Activated T-cell treated with anti-CD3 and anti-CD28 coated beads, Interleukin-2, amount 50 U/mL, for 24 hours (primary cell): Measurements from ENCODE around the gene TTLL8.

Experiments
- DNase-seq: peaks from one replicate; pipeline ENCODE4 v3.0.0-alpha.2; 2020
- H3K27ac Mint-ChIP-seq: 2 replicates; pipeline ENCODE4 v1.8.0; 2020; ENCODE audit warnings: mild to moderate bottlenecking, mixed read lengths
- H3K27me3 Mint-ChIP-seq: 2 replicates; pipeline ENCODE4 v1.8.0; 2020; ENCODE audit warnings: mixed read lengths
- H3K36me3 Mint-ChIP-seq: 2 replicates; pipeline ENCODE4 v1.8.0; 2020; ENCODE audit warnings: low read depth, mixed read lengths
- H3K4me1 Mint-ChIP-seq: 2 replicates; pipeline ENCODE4 v1.8.0; 2020; ENCODE audit warnings: low read depth, mixed read lengths
- H3K4me3 Mint-ChIP-seq: 2 replicates; pipeline ENCODE4 v1.8.0; 2020; ENCODE audit warnings: mild to moderate bottlenecking, moderate library complexity, mixed read lengths
- H3K9me3 Mint-ChIP-seq: 2 replicates; pipeline ENCODE4 v1.8.0; 2020; ENCODE audit warnings: mixed read lengths

Gene TTLL8

GRCh38 chr22:50008151-50009040, 49.7 kb downstream of the TTLL8 start:
- peaks cover 21% of the 10 kb centered on the region for H3K27me3 Mint-ChIP-seq
- H3K9me3 Mint-ChIP-seq = no peaks in the 10 kb centered on the region
- H3K36me3 Mint-ChIP-seq = no peaks in the 10 kb centered on the region
- DNase-seq = peak; percentile 26
- no peak overlapping the region for H3K4me3 Mint-ChIP-seq
- peaks cover 22% of the 10 kb centered on the region for H3K4me1 Mint-ChIP-seq
- H3K27ac Mint-ChIP-seq = no peak overlapping the region

GRCh38 chr22:50007057-50007511, 51.0 kb downstream of the TTLL8 start:
- no peak for DNase-seq
- no peak overlapping the region for H3K4me3 Mint-ChIP-seq
- H3K36me3 Mint-ChIP-seq = no peaks in the 10 kb centered on the region
- H3K27me3 Mint-ChIP-seq = peaks cover 19% of the 10 kb centered on the region
- no peaks in the 10 kb centered on the region for H3K9me3 Mint-ChIP-seq
- H3K4me1 Mint-ChIP-seq = peaks cover 20% of the 10 kb centered on the region
- no peak overlapping the region for H3K27ac Mint-ChIP-seq

GRCh38 chr22:50004918-50005317, 53.2 kb downstream of the TTLL8 start:
- Mint-ChIP-seq H3K9me3 (no peaks in the 10 kb centered on the region), H3K36me3 (no peaks in the 10 kb centered on the region), H3K4me1 (peaks cover 10% of the 10 kb centered on the region), H3K27me3 (peaks cover 9% of the 10 kb centered on the region), H3K4me3 (no peak overlapping the region), H3K27ac (no peak overlapping the region)
- no peak for DNase-seq

- Mint-ChIP-seq H3K27ac (no peak overlapping the region), H3K9me3 (no peaks in the 10 kb centered on the region), H3K27me3 (peaks cover 12% of the 10 kb centered on the region), H3K4me1 (peaks cover 12% of the 10 kb centered on the region), H3K36me3 (no peaks in the 10 kb centered on the region), H3K4me3 (no peak overlapping the region)
- DNase-seq = no peak
Measured at GRCh38 chr22:50002791-50003190, 55.3 kb downstream of the TTLL8 start.

GRCh38 chr22:50001388-50002231, 56.5 kb downstream of the TTLL8 start:
- no peaks in the 10 kb centered on the region for H3K36me3 Mint-ChIP-seq
- peak; percentile 28 for DNase-seq
- no peaks in the 10 kb centered on the region for H3K9me3 Mint-ChIP-seq
- peaks cover 12% of the 10 kb centered on the region for H3K4me1 Mint-ChIP-seq
- peaks cover 12% of the 10 kb centered on the region for H3K27me3 Mint-ChIP-seq
- H3K4me3 Mint-ChIP-seq = no peak overlapping the region
- H3K27ac Mint-ChIP-seq = no peak overlapping the region

GRCh38 chr22:50000587-50001387, 57.3 kb downstream of the TTLL8 start:
- peak; percentile 29 for DNase-seq
- Mint-ChIP-seq H3K27ac (no peak overlapping the region), H3K27me3 (peaks cover 12% of the 10 kb centered on the region), H3K36me3 (no peaks in the 10 kb centered on the region), H3K4me1 (peaks cover 12% of the 10 kb centered on the region), H3K9me3 (no peaks in the 10 kb centered on the region), H3K4me3 (no peak overlapping the region)

- DNase-seq = no peak
- Mint-ChIP-seq H3K27me3 (peaks cover 12% of the 10 kb centered on the region), H3K4me1 (peaks cover 9% of the 10 kb centered on the region), H3K9me3 (no peaks in the 10 kb centered on the region), H3K27ac (no peak overlapping the region), H3K36me3 (no peaks in the 10 kb centered on the region), H3K4me3 (no peak overlapping the region)
Measured at GRCh38 chr22:49999946-50000586, 58.0 kb downstream of the TTLL8 start.

GRCh38 chr22:49999063-49999945, 58.8 kb downstream of the TTLL8 start:
- Mint-ChIP-seq H3K27ac (no peak overlapping the region), H3K4me3 (no peak overlapping the region), H3K9me3 (no peaks in the 10 kb centered on the region), H3K36me3 (no peaks in the 10 kb centered on the region), H3K4me1 (peaks cover 5% of the 10 kb centered on the region), H3K27me3 (peaks cover 12% of the 10 kb centered on the region)
- peak; percentile 49 for DNase-seq

GRCh38 chr22:49998718-49999062, 59.4 kb downstream of the TTLL8 start:
- Mint-ChIP-seq H3K36me3 (no peaks in the 10 kb centered on the region), H3K4me1 (peaks cover 5% of the 10 kb centered on the region), H3K4me3 (no peak overlapping the region), H3K27me3 (peaks cover 11% of the 10 kb centered on the region), H3K9me3 (no peaks in the 10 kb centered on the region), H3K27ac (no peak overlapping the region)
- DNase-seq = no peak

GRCh38 chr22:49997932-49998717, 60.0 kb downstream of the TTLL8 start:
- DNase-seq = peak; percentile 31
- peaks cover 9% of the 10 kb centered on the region for H3K27me3 Mint-ChIP-seq
- H3K4me3 Mint-ChIP-seq = no peak overlapping the region
- no peaks in the 10 kb centered on the region for H3K36me3 Mint-ChIP-seq
- peaks cover 9% of the 10 kb centered on the region for H3K4me1 Mint-ChIP-seq
- no peak overlapping the region for H3K27ac Mint-ChIP-seq
- H3K9me3 Mint-ChIP-seq = no peaks in the 10 kb centered on the region

GRCh38 chr22:49997251-49997599, 60.9 kb downstream of the TTLL8 start:
- H3K4me1 Mint-ChIP-seq = peaks cover 13% of the 10 kb centered on the region
- H3K4me3 Mint-ChIP-seq = no peak overlapping the region
- no peaks in the 10 kb centered on the region for H3K36me3 Mint-ChIP-seq
- H3K27ac Mint-ChIP-seq = no peak overlapping the region
- H3K27me3 Mint-ChIP-seq = peaks cover 6% of the 10 kb centered on the region
- peaks cover under 1% of the 10 kb centered on the region for H3K9me3 Mint-ChIP-seq
- DNase-seq = peak; percentile 27

GRCh38 chr22:49996518-49997250, 61.4 kb downstream of the TTLL8 start:
- peaks cover 6% of the 10 kb centered on the region for H3K27me3 Mint-ChIP-seq
- no peak overlapping the region for H3K4me3 Mint-ChIP-seq
- no peak overlapping the region for H3K27ac Mint-ChIP-seq
- no peak for DNase-seq
- peaks cover 2% of the 10 kb centered on the region for H3K9me3 Mint-ChIP-seq
- H3K36me3 Mint-ChIP-seq = no peaks in the 10 kb centered on the region
- peaks cover 13% of the 10 kb centered on the region for H3K4me1 Mint-ChIP-seq
